Neural cell (in vitro differentiated cells): ENCODE data around the gene SIVA1. TPM values are rescaled to one million over a fixed set of nuclear protein-coding genes. Genes with fewer than 3 reads are reported as not detected.

Source experiments
- H2AFZ ChIP-seq: fragments of 200-600, 300-800 bp; sonication (generic), shearing (Covaris generic); 2 replicates; pipeline ENCODE4 v1.6.0; 2014; ENCODE audit warnings: low read depth, mild to moderate bottlenecking, antibody characterized with exemption, low read length, moderate library complexity
- H3F3A ChIP-seq: fragments of 200-600 bp; shearing (Covaris generic); 2 replicates; pipeline ENCODE4 v1.6.1; 2016; ENCODE audit warnings: mild to moderate bottlenecking, moderate library complexity, mixed read lengths, antibody characterized with exemption, low read length; ENCODE audit not compliant: insufficient read depth, poor library complexity, severe bottlenecking
- H3K27ac ChIP-seq: fragments of 200-600, 300-800 bp; sonication (generic), shearing (Covaris generic); 2 replicates; pipeline ENCODE4 v1.5.1; 2014; ENCODE audit warnings: mild to moderate bottlenecking, low read length, moderate library complexity
- H3K27me3 ChIP-seq: fragments of 300-800, 200-600 bp; sonication (generic), shearing (Covaris generic); 2 replicates; pipeline ENCODE4 v1.6.0; 2014; ENCODE audit warnings: mild to moderate bottlenecking, low read depth, low read length, moderate library complexity; ENCODE audit not compliant: insufficient read depth
- H3K36me3 ChIP-seq: fragments of 300-800, 200-600 bp; sonication (generic), shearing (Covaris generic); 2 replicates; pipeline ENCODE4 v1.5.1; 2014; ENCODE audit warnings: mild to moderate bottlenecking, antibody characterized with exemption, low read length, moderate library complexity; ENCODE audit not compliant: insufficient read depth
- H3K4me2 ChIP-seq: fragments of 300-800, 200-600 bp; sonication (generic), shearing (Covaris generic); 2 replicates; pipeline ENCODE4 v1.6.0; 2014; ENCODE audit warnings: mild to moderate bottlenecking, low read length
- H3K4me3 ChIP-seq: fragments of 300-800, 200-600 bp; sonication (generic), shearing (Covaris generic); 2 replicates; pipeline ENCODE4 v1.5.1; 2014; ENCODE audit warnings: mild to moderate bottlenecking, low read length, moderate library complexity
- H3K79me2 ChIP-seq: fragments of 200-600 bp; shearing (Covaris generic); replicated peaks from 2 replicates; pipeline ENCODE4 v1.6.0; 2014; ENCODE audit warnings: mild to moderate bottlenecking, low read length, moderate library complexity; ENCODE audit not compliant: insufficient read depth
- H3K9ac ChIP-seq: fragments of 300-800, 200-600 bp; sonication (generic), shearing (Covaris generic); 2 replicates; pipeline ENCODE4 v1.6.1; 2016; ENCODE audit warnings: mild to moderate bottlenecking, low read length, mixed read lengths
- H3K9me2 ChIP-seq: fragments of 200-600 bp; shearing (Covaris generic); 2 replicates; pipeline ENCODE4 v1.6.1; 2016; ENCODE audit warnings: mild to moderate bottlenecking, low read length, mixed read lengths; ENCODE audit not compliant: insufficient read depth
- H3K9me3 ChIP-seq: fragments of 200-600, 300-800 bp; sonication (generic), shearing (Covaris generic); 2 replicates; pipeline ENCODE4 v1.6.1; 2016; ENCODE audit warnings: mild to moderate bottlenecking, mixed run types, low read length, moderate library complexity, mixed read lengths
- H4K20me1 ChIP-seq: fragments of 200-600 bp; shearing (Covaris generic); 2 replicates; pipeline ENCODE4 v1.6.1; 2016; ENCODE audit warnings: mild to moderate bottlenecking, mixed run types; ENCODE audit not compliant: insufficient read depth
- CTCF ChIP-seq: fragments of 450-650 bp; IDR thresholded peaks from 2 replicates; pipeline ENCODE4 v1.5.1; 2014; ENCODE audit warnings: antibody characterized with exemption, mild to moderate bottlenecking, moderate library complexity; ENCODE audit not compliant: poor library complexity, severe bottlenecking
- EP300 ChIP-seq: fragments of 450-650 bp; conservative IDR thresholded peaks from 2 replicates; pipeline ENCODE4 v1.6.1; 2014; ENCODE audit warnings: antibody characterized with exemption, mild to moderate bottlenecking, moderate library complexity; ENCODE audit not compliant: poor library complexity, severe bottlenecking
- EZH2 ChIP-seq: fragments of 200-600, 300-800 bp; shearing (Covaris generic), sonication (generic); IDR thresholded peaks from 2 replicates; pipeline ENCODE4 v1.6.1; 2014; ENCODE audit warnings: antibody characterized with exemption, low read length, borderline replicate concordance, mild to moderate bottlenecking; ENCODE audit not compliant: insufficient read depth, poor library complexity, severe bottlenecking
- MXI1 ChIP-seq: fragments of 450-650 bp; conservative IDR thresholded peaks from 2 replicates; pipeline ENCODE4 v1.6.1; 2014; ENCODE audit warnings: antibody characterized with exemption, mild to moderate bottlenecking; ENCODE audit not compliant: poor library complexity, severe bottlenecking
- POLR2AphosphoS5 ChIP-seq: IDR thresholded peaks from 2 replicates; pipeline ENCODE4 v1.6.1; 2012
- RAD21 ChIP-seq: fragments of 450-650 bp; conservative IDR thresholded peaks from 2 replicates; pipeline ENCODE4 v1.6.1; 2014; ENCODE audit warnings: antibody characterized with exemption, mild to moderate bottlenecking, moderate library complexity
- REST ChIP-seq: IDR thresholded peaks from 2 replicates; pipeline ENCODE4 v1.6.1; 2012; ENCODE audit warnings: borderline replicate concordance
- SMC3 ChIP-seq: fragments of 450-650 bp; conservative IDR thresholded peaks from 2 replicates; pipeline ENCODE4 v1.6.1; 2014; ENCODE audit warnings: antibody characterized with exemption, mild to moderate bottlenecking, moderate library complexity; ENCODE audit not compliant: poor library complexity
- TAF1 ChIP-seq: IDR thresholded peaks from 2 replicates; pipeline ENCODE4 v1.6.1; 2012; ENCODE audit warnings: low read depth
- polyA minus RNA-seq: library from RNA; depleted of rRNA, polyadenylated mRNA; stranded (reverse); fragments of >200 nt; gene quantifications from 2 replicates; pipeline ENCODE4 v1.2.3, GENCODE V29; 2014
- polyA plus RNA-seq: library from polyadenylated mRNA; depleted of rRNA; stranded (reverse); fragments of >200 nt; gene quantifications from 2 replicates; pipeline ENCODE4 v1.2.3, GENCODE V29; 2014

Gene SIVA1
- polyA plus RNA-seq (171 and 180 TPM in 2 replicates), polyA minus RNA-seq (25.8 and 39.2 TPM in 2 replicates)

- H2AFZ ChIP-seq = peak within 1 kb of the TSS; percentile 60
- no peaks in the 10 kb centered on the region for H3K9me3 ChIP-seq
- no peaks in the 10 kb centered on the region for H3K27me3 ChIP-seq
- H3K36me3 ChIP-seq = no peaks in the 10 kb centered on the region
- no peaks in the 10 kb centered on the region for H3F3A ChIP-seq
- H3K9ac ChIP-seq = peak within 1 kb of the TSS; percentile 92
- peak within 1 kb of the TSS; percentile 81 for H3K27ac ChIP-seq
- no peaks in the 10 kb centered on the region for H3K9me2 ChIP-seq
- H3K4me2 ChIP-seq = peak within 1 kb of the TSS; percentile 94
- H3K79me2 ChIP-seq = peaks cover 20% of the 10 kb centered on the region
- no peaks in the 10 kb centered on the region for H4K20me1 ChIP-seq
- peak within 1 kb of the TSS; percentile 100 for H3K4me3 ChIP-seq
- TF ChIP-seq TAF1 (no peak), POLR2AphosphoS5 (peak; percentile 88), MXI1 (peak; percentile 91), CTCF (peak; percentile 27), RAD21 (peak; percentile 49), EP300 (peak; percentile 70), REST (peak; percentile 67), SMC3 (peak; percentile 47), EZH2 (no peak)
Measured at GRCh38 chr14:104752735-104753527, at the start of gene SIVA1. Gene SIVA1 (plus strand): TSS chr14:104753147. CDS start chr14:104753202, 55 bp downstream.

- no peaks in the 10 kb centered on the region for H3K9me2 ChIP-seq
- no peaks in the 10 kb centered on the region for H3K36me3 ChIP-seq
- H4K20me1 ChIP-seq = no peaks in the 10 kb centered on the region
Measured at GRCh38 chr14:104703269-104703668, 49.7 kb upstream of the SIVA1 start.

More at GRCh38 chr14:104703269-104703668, 49.7 kb upstream of the SIVA1 start:
- no peak for TF ChIP-seq REST
- no peak for TF ChIP-seq SMC3
- no peak for TF ChIP-seq TAF1
- TF ChIP-seq CTCF = no peak
- no peak for TF ChIP-seq MXI1
- no peak for TF ChIP-seq EP300
- TF ChIP-seq RAD21 = no peak
- no peak for TF ChIP-seq POLR2AphosphoS5
- TF ChIP-seq EZH2 = no peak
- Histone ChIP-seq H2AFZ (no peak overlapping the region), H3F3A (no peaks in the 10 kb centered on the region), H3K9ac (no peak overlapping the region), H3K27me3 (no peaks in the 10 kb centered on the region), H3K9me3 (peaks cover 3% of the 10 kb centered on the region), H3K27ac (no peak overlapping the region), H3K79me2 (no peaks in the 10 kb centered on the region), H3K4me2 (no peak overlapping the region), H3K4me3 (no peak overlapping the region)
